ENCODE data around the gene TUBA4A.

Gene TUBA4A

GRCh38 chr2:219247678-219248642 lies 5.8 kb downstream of the TUBA4A start:
- POLR2A ChIA-PET (ENCODE audit: low non-redundant PET): interaction anchor here (0.8 to 1.9 kb wide), 2 partner anchors 30 to 39 kb away, joined by 3 to 12 read pairs; partner anchors contain the start of gene DNAJB2
- no peak for TF ChIP-seq CTCF (conservative IDR thresholded peaks at IDR 0.05; ENCODE audit: low read depth)
- DNase-seq (ENCODE audit: low spot score): no peak
- H3K27ac ChIP-seq: peak overlapping the region; percentile 98
- CTCF ChIA-PET: interaction anchor here (0.6 to 2.7 kb wide), 3 partner anchors 30 to 51 kb away, joined by 3 to 22 read pairs (median 5); no protein-coding TSS in a partner anchor

GRCh38 chr2:219246559-219246958 lies 7.2 kb downstream of the TUBA4A start:
- CTCF ChIA-PET: interaction anchor here (0.7 to 2.5 kb wide), 2 partner anchors 28 to 48 kb away, joined by 3 to 20 read pairs; no protein-coding TSS in a partner anchor
- no peak for TF ChIP-seq CTCF (conservative IDR thresholded peaks at IDR 0.05; ENCODE audit: low read depth)
- H3K27ac ChIP-seq: peak overlapping the region; percentile 98
- POLR2A ChIA-PET (ENCODE audit: low non-redundant PET): interaction anchor here (1.2 to 2.2 kb wide), 2 partner anchors 8 to 9 kb away, joined by 3 to 6 read pairs; no protein-coding TSS in a partner anchor
- no peak for DNase-seq (ENCODE audit: low spot score)

GRCh38 chr2:219245899-219246230 lies 7.9 kb downstream of the TUBA4A start:
- peak overlapping the region; percentile 82 for H3K27ac ChIP-seq
- DNase-seq (ENCODE audit: low spot score): peak; percentile 6
- POLR2A ChIA-PET (ENCODE audit: low non-redundant PET): interaction anchor here (0.6 to 2.2 kb wide), 4 partner anchors 9 to 28 kb away, joined by 3 to 7 read pairs (median 5); no protein-coding TSS in a partner anchor
- no peak for TF ChIP-seq CTCF (conservative IDR thresholded peaks at IDR 0.05; ENCODE audit: low read depth)
- CTCF ChIA-PET: interaction anchor here (0.6 to 2.5 kb wide), 3 partner anchors 39 to 48 kb away, joined by 3 to 20 read pairs (median 4); partner anchors contain the start of gene ZFAND2B

- CTCF ChIA-PET: interaction anchor here (0.6 to 2.5 kb wide), 4 partner anchors 38 to 215 kb away, joined by 3 to 20 read pairs (median 6); partner anchors contain the start of gene ZFAND2B
- POLR2A ChIA-PET (ENCODE audit: low non-redundant PET): interaction anchor here (0.6 to 2.2 kb wide), 5 partner anchors 8 to 75 kb away, joined by 3 to 7 read pairs (median 4); partner anchors contain the start of gene SLC23A3
- peak within 1 kb of the TSS; percentile 98 for H3K27ac ChIP-seq
- no peak for TF ChIP-seq CTCF (conservative IDR thresholded peaks at IDR 0.05; ENCODE audit: low read depth)
- peak; percentile 84 for DNase-seq (ENCODE audit: low spot score)
Observed at GRCh38 chr2:219245148-219245898, 8.4 kb downstream of the TUBA4A start, which contains the start of the genes GLB1L and STK16. TSS of gene GLB1L (minus strand) at chr2:219245444. CDS start at chr2:219243573, 1,871 bp downstream. TSS of gene STK16 (plus strand) at chr2:219245479. CDS start at chr2:219246000, 521 bp downstream.

GRCh38 chr2:219244789-219245147 lies 8.9 kb downstream of the TUBA4A start:
- no peak for DNase-seq (ENCODE audit: low spot score)
- TF ChIP-seq CTCF (conservative IDR thresholded peaks at IDR 0.05; ENCODE audit: low read depth): no peak
- ChIA-PET POLR2A (ENCODE audit: low non-redundant PET) (interaction anchor here (0.5 to 2.2 kb wide), 4 partner anchors 10 to 75 kb away, joined by 4 to 6 read pairs (median 4); partner anchors contain the start of gene SLC23A3), CTCF (interaction anchor here (0.6 to 2.5 kb wide), 4 partner anchors 27 to 215 kb away, joined by 4 to 20 read pairs (median 6); no protein-coding TSS in a partner anchor)
- H3K27ac ChIP-seq: peak overlapping the region; percentile 82
